Stomach (tissue), 4 donors: ENCODE measurements around the gene SYNJ1.

ENCODE experiments used
- EP300 ChIP-seq: sonication (generic); formaldehyde crosslinking; IDR thresholded peaks from one replicate; pipeline ENCODE4 v1.6.1; 2017; ENCODE audit warnings: antibody characterized with exemption
- POLR2A ChIP-seq, 4 donors: fragments of 450-650 bp; IDR thresholded peaks; one replicate each; pipeline ENCODE4 v1.6.1; 2016; ENCODE audit warnings: antibody characterized with exemption in 4 of 4, control low read depth in 2 of 4, mild to moderate bottlenecking in 1 of 4, moderate library complexity in 1 of 4
- POLR2AphosphoS5 ChIP-seq, 3 donors: sonication (generic); formaldehyde crosslinking; IDR thresholded peaks; one replicate each; pipeline ENCODE4 v1.6.1; 2016; ENCODE audit warnings: antibody characterized with exemption in 3 of 3

- TF ChIP-seq POLR2AphosphoS5 (IDR thresholded peaks at IDR 0.05) (no peak), POLR2A (IDR thresholded peaks at IDR 0.05) (no peak), EP300 (no peak)
Observed at GRCh38 chr21:32653326-32653901, 74.4 kb downstream of the SYNJ1 start.
